ENCODE results near the gene FRY.
"Not testable (repeated sequence)": the region's sequence is repeated elsewhere in the genome, so short reads cannot be mapped to it uniquely, and the experiment has no call there.

The FRY gene

DNA sequence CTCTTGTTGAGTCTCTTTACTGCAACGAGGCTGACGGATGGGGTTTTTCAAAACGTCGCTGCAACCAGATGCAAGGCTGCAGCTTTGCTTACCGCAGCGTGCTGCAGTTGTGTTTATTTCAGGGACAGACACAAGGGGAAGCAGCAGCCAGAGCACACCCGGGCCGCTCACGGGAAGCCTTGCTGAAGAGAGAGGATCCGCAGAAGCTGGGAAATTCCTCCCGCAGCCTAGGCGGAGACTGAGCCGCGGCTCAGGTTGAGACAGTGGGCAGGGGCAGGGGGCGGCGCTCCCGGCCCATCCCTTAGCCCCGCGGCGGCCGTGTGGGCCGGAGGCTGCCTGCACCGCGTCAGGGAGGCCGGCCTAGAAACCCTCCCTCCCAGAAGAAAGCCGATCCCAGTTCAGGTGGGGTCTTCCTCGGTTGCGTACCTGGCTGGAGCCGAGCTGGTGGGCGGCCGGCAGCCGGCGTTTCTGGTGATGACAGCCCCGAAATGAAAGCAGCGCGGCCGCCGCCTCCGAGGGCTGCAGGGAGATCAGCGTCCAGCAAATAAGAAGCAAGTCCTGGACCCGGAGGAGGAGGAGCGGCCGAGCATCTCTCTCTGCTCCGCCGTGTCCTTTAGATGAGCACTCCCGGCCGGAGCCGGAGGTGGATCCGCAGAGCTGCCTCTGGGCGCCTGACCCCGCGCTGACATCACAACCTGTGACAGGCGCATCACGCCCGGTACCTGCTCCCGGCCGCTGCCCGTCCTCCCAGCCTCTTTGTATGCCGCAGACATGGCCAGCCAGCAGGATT, at the start of gene FRY:
Gene FRY, plus strand, starts transcription at position 750 of the 790 bp plus-strand sequence. Its CDS starts 22 bp downstream, at position 772.
- intact Hi-C loops (cut with DNase I) = no loop called here
- peak; percentile 46 to 96 (median 72) for DNase-seq

DNA sequence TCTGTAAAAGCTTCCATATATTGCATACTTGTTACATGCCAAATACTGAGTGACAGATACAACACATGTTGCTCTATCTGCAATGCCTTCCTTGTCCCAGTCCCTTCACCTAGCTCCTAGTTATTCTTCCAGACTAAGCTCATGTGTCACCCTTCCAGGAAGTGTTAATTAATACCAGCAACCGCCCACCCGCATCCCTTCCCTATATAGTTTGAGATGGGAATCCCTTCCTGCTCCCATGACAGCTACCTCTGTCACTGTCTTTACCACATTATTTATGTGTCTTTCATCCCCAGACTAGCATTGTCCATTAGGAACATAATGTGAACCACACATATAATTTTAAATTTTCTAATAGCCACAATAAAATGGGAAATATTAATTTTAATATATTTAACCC, 49.5 kb upstream of the FRY start:
- no peak for DNase-seq
- intact Hi-C loops (cut with DNase I) = no loop called here

DNA sequence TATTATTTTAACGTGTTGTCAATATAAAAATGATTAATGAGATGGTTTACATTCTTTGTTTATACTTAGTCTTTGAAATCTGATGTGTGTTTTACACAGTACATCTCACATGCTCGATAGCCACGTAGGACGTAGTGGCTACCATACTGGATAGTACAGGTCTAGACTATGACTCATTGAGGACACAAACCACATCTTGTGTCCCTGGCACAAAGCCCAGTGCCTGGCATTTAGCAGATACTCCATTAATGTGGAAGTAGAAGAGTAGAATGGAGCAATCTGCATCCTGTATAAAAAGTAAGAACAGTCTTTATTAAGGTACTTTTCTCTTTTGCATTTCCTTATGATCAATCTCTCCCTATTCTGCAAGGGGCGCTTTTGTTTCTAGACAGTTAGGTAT, 49.0 kb upstream of the FRY start:
- DNase-seq = peak in 4 of 10 donors; percentile 12 to 18 (median 17)
- intact Hi-C loops (cut with DNase I) = no loop called here

GRCh38 chr13:31983696-31984095, 47.9 kb upstream of the FRY start:
- DNase-seq = not testable (repeated sequence)

GRCh38 chr13:31984388-31984787, 47.2 kb upstream of the FRY start:
- intact Hi-C loops (cut with DNase I); DNase-seq: not testable (repeated sequence)

More at GRCh38 chr13:31983696-31984095, 47.9 kb upstream of the FRY start:
- intact Hi-C loops (cut with DNase I) = not testable (repeated sequence)

- DNase-seq = no peak
- intact Hi-C loops (cut with DNase I) = no loop called here
Measured at GRCh38 chr13:31986676-31987470, 44.7 kb upstream of the FRY start.

GRCh38 chr13:31987535-31988170, 43.9 kb upstream of the FRY start:
- intact Hi-C loops (cut with DNase I) = no loop called here
- no peak for DNase-seq

DNA sequence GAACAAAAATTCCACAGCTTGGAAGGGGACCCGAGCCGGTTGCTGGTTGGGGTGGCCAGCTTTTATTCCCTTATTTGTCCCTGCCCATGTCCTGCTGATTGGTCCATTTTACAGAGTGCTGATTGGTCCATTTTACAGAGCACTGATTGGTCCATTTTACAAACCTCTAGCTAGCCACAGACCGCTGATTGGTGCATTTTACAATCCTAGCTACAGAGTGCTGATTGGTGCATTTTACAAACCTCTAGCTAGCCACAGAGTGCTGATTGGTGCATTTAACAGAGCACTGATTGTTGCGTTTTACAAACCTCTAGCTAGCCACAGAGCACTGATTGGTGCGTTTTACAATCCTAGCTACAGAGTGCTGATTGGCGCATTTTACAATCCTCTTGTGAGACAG, 37.2 kb upstream of the FRY start:
- DNase-seq; intact Hi-C loops (cut with DNase I): not testable (repeated sequence)

DNA sequence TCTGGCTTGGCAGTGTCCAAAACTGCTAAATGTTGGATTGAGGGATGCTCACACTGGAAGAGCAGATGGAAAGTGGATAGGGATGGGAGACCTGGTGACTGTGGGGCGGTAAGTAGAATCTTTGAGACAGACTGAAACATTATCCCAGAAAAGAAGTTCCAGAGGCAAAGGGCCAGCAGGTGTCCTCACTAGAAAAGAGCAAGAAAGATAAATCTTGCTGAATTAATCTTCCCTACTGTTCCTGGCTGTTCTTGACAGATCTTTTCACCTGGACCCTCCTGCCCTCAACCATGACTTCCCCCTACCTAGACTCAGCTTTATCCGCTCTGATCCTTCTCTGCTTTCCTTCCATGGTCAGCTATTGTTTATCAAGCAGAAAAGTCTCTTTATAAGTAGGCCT, 35.0 kb upstream of the FRY start:
- DNase-seq = no peak
- intact Hi-C loops (cut with DNase I) = no loop called here

DNA sequence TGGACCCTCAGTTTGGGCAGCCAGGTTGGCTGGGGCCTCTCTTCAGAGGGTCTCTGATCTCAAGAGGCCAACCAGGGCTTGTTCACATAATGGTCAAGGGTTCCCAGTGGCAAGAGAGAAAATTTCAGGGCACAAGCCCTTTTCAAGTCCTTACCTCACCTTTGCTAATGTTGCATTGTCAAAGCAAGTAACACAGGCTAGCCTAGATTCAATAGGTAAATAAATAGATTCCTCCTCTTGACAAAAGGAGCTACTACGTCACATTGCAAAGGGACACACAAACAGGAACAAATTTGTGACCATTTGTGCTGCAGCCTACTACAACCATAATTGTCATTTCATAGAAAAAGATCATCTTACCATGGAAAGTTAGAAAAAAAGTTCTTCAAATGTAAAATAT, 33.9 kb upstream of the FRY start:
- intact Hi-C loops (cut with DNase I) = no loop called here
- DNase-seq = no peak

DNA sequence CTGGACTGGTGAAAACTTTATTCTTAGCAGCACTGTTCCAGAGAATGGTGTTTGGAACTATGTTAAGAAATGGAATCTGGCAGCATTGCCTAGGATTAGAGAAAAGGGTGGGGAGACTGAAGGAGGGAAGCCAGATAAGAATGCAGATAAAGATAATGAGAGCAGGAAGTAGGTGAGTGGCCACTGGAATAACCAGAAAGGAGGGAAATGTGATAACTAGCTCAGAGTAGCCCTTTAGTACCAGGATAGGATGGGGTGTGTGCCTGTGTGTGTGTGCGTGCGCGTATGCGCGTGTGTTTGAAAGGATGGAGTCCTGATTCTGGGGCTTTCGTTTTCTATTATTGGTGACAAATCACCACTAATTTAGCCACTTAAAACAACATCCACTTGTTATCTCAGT, 33.4 kb upstream of the FRY start:
- intact Hi-C loops (cut with DNase I) = no loop called here
- DNase-seq = no peak

DNA sequence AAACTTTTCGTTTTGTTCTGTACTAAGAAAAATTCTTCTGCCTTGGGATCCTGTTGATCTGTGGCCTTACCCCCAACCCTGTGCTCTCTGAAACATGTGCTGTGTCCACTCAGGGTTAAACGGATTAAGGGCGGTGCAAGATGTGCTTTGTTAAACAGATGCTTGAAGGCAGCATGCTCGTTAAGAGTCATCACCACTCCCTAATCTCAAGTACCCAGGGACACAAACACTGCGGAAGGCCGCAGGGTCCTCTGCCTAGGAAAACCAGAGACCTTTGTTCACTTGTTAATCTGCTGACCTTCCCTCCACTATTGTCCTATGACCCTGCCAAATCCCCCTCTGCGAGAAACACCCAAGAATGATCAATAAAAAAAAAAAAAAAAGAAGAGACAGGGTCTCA, 30.8 kb upstream of the FRY start:
- intact Hi-C loops (cut with DNase I) = not testable (repeated sequence)

DNA sequence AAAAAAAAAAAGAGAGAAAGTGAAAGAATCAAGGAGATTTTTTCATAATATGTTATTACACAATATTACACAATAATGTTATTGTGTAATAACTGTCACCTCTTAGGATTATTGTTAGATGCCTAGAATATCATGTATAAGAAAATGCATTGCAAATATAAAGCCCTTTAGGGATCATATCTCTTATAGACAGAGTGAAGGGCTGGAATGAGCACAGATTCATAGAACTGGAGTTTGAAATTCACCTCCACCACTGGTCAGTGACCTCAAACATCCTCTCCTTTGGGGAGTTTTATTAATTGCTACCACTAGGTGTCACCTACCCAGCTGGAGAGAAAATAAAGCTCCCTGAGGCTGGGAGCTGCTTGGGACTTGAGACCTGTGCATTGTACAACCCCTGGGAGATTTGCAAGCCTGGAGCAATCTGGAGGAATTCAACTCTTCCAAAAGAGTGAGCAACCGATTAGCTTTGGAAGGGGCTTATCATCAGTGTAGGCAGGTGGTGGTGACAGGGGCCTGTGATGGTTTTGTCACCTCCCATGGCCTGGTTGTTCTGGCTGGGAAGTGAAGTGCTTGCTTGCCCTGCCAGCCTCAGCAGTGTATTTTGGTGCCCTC, 30.3 kb upstream of the FRY start:
- no peak for DNase-seq
- intact Hi-C loops (cut with DNase I) = no loop called here

More for the DNA sequence above, 30.8 kb upstream of the FRY start:
- DNase-seq = not testable (repeated sequence)

DNA sequence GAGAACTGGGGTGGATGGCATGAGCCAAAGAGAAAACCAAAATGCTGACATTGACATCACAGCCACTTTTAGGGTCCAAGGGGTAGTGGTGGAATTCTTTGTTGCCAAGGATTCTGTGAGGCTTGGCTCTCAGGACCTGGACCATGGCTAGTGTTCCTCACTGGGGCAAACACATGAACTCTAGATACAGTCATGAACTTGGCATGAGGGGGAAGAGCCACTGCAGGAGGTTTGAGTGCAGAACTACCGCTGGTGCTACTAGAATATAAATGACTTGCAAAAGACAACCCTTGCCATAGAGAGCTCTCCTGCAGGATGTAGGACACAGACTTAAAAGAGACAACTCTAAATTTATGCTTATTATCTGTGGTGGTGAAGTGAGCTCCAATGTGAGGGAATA, 29.8 kb upstream of the FRY start:
- intact Hi-C loops (cut with DNase I) = no loop called here
- no peak for DNase-seq

GRCh38 chr13:32002873-32003272, 28.7 kb upstream of the FRY start:
- DNase-seq = no peak
- intact Hi-C loops (cut with DNase I) = no loop called here

- no peak for DNase-seq
- intact Hi-C loops (cut with DNase I) = no loop called here
Measured at GRCh38 chr13:32007494-32007893, 24.1 kb upstream of the FRY start.

GRCh38 chr13:32008518-32009175, 22.9 kb upstream of the FRY start:
- no peak for DNase-seq
- intact Hi-C loops (cut with DNase I) = no loop called here

DNA sequence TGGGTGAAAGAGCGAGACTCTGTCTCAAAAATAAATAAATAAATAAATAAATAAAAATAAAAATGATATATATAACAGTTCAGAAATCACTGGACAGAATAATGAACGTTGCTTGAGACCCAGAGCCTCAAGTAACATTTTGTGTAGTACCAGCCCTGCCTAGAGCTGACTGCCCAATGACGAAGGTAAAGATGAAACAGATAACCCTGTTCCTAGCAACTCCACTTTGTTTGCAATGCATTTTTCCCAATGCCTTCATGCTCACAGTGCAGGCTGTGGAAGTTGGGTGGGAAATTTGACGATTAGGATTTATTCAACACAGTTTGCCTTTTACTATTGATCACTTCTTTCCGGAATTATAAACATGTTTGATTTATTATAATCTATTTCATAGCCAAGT, 22.2 kb upstream of the FRY start:
- no peak for DNase-seq
- intact Hi-C loops (cut with DNase I) = no loop called here

DNA sequence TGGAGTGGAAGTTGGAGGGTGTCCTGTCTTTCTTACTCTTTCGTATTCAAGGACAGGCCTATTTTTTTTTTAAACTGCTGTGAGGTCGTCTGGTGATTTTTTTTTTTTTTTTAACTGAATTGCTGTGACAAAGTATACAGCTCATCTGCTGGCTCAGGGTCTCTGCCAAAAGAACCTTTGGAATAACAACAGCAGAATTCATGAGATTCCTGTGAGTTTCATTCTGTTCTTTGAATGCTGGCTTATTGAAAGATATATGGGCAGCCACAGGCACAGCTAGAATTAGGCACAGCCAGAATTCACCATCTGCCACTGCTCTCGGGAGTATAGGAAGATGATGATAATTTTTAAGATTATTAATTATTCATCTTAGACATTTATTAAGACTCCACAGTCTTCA, 21.4 kb upstream of the FRY start:
- DNase-seq = no peak
- intact Hi-C loops (cut with DNase I) = no loop called here

- intact Hi-C loops (cut with DNase I) = no loop called here
- DNase-seq = no peak
Measured at GRCh38 chr13:32011971-32012370, 19.6 kb upstream of the FRY start.

Measured in posterior cingulate gyrus (tissue), 11 donors.